ENCODE results near the gene SAMD14.

The SAMD14 gene

DNA sequence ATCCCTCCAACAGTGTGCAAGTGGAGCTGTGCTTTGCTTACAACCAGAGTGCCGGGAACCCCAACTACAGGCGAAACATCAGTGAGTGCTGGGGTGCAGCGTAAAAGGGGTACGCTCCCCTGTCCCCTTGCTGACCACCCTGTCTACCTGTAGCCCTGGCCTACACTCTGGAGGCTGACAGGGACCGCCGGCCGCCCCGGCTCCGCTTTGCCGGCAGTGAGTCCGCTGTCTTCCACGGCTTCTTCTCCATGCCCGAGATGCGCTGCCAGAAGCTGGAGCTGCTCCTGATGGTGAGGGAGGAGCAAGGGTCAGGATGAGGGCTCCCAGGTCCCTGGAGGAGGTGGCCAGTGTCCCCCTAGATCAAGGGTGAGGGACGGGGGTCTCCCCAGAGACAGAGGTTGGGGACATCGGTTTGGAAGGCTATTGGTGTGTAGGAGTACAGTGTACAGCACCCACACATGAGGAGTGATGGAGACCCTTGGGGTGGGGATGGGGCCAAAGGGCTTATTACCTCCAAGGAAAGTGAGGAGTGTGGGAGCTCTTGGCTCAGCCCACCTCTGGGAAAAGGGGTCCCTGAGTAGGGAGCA is 54.4 kb downstream of the SAMD14 start:
- peaks cover 9% of the 10 kb centered on the region for H3K36me3 Mint-ChIP-seq (ENCODE audit: low read depth)
- no peak for DNase-seq
- H3K4me1 Mint-ChIP-seq, result peaks cover 18% of the 10 kb centered on the region
- H3K9me3 Mint-ChIP-seq, result peaks cover 4% of the 10 kb centered on the region
- peaks cover 38% of the 10 kb centered on the region for H3K27me3 Mint-ChIP-seq (ENCODE audit: low read depth, poor library complexity)
- H3K4me3 Mint-ChIP-seq, result no peak overlapping the region
- no peak overlapping the region for H3K27ac Mint-ChIP-seq
- TF ChIP-seq, protein P1, sequence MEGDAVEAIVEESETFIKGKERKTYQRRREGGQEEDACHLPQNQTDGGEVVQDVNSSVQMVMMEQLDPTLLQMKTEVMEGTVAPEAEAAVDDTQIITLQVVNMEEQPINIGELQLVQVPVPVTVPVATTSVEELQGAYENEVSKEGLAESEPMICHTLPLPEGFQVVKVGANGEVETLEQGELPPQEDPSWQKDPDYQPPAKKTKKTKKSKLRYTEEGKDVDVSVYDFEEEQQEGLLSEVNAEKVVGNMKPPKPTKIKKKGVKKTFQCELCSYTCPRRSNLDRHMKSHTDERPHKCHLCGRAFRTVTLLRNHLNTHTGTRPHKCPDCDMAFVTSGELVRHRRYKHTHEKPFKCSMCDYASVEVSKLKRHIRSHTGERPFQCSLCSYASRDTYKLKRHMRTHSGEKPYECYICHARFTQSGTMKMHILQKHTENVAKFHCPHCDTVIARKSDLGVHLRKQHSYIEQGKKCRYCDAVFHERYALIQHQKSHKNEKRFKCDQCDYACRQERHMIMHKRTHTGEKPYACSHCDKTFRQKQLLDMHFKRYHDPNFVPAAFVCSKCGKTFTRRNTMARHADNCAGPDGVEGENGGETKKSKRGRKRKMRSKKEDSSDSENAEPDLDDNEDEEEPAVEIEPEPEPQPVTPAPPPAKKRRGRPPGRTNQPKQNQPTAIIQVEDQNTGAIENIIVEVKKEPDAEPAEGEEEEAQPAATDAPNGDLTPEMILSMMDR (IDR thresholded peaks at IDR 0.05), result no peak

DNA sequence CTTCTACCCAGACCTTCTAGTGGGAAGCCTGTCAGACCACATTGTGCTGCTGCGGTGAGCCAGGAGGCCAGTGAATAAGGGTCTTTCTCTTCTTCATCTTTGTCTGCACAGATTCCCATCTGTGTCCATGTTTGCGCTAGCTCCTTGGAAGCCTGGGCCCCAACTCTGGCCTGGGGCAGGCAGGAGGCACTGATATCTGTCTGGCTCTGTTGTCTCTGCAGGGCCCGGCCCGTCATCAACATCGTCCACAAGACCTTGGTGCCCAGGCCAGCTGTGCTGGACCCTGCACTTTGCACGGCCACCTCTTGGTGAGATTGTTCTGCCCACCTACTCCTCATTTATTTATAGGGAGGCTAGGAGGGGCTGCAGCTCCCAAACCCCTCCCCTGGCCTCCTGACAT is 55.7 kb downstream of the SAMD14 start:
- Mint-ChIP-seq H3K4me3 (no peak overlapping the region), H3K4me1 (peaks cover 18% of the 10 kb centered on the region), H3K27ac (no peak overlapping the region), H3K36me3 (ENCODE audit: low read depth) (peaks cover 12% of the 10 kb centered on the region), H3K27me3 (ENCODE audit: low read depth, poor library complexity) (peaks cover 38% of the 10 kb centered on the region), H3K9me3 (peaks cover 4% of the 10 kb centered on the region)
- no peak for DNase-seq
- TF ChIP-seq, protein P1 (IDR thresholded peaks at IDR 0.05), result no peak

DNA sequence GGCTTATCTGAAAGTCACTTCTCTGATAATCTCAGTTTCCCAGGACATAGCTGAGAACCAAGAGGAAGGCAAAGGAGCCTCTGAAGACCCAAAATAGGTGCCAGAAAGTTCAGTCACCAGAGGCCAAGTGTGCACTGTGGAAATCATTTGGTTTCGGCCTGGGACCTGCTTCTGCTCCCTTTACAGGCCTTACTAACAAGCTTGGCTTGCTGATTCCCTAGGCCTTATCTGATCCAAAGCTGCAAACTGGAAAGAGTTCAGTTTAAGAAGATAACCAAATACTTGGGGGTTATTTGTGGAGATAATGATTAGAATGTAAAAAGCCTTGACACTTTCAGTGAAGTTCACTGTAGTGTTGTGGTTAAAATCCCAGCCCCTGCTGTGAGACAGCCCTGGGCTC is 57.0 kb downstream of the SAMD14 start:
- no peak overlapping the region for H3K4me3 Mint-ChIP-seq
- peaks cover 4% of the 10 kb centered on the region for H3K9me3 Mint-ChIP-seq
- TF ChIP-seq, protein P1 (IDR thresholded peaks at IDR 0.05), result no peak
- H3K4me1 Mint-ChIP-seq, result peaks cover 13% of the 10 kb centered on the region
- H3K36me3 Mint-ChIP-seq (ENCODE audit: low read depth), result peaks cover 12% of the 10 kb centered on the region
- peaks cover 40% of the 10 kb centered on the region for H3K27me3 Mint-ChIP-seq (ENCODE audit: low read depth, poor library complexity)
- no peak overlapping the region for H3K27ac Mint-ChIP-seq
- DNase-seq, result no peak

DNA sequence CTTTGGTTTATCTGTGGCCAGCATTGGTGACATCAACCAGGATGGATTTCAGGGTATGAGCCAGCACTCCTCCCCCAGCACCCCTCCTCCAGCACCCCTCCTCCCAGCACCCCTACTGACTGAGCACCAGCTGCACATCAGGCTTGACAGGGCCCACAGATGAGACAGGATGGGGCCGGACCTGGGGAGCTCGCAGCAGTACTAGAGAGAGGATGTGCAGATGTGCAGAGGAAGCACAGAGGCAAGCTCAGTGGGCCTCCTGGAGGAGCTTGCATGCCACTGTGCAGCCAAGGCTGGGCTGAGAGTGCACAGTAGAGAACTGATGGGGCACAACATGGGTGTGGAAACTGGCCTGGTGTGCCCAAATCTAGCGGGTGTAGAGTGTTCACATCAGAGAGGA is 57.8 kb downstream of the SAMD14 start:
- DNase-seq, result no peak

DNA sequence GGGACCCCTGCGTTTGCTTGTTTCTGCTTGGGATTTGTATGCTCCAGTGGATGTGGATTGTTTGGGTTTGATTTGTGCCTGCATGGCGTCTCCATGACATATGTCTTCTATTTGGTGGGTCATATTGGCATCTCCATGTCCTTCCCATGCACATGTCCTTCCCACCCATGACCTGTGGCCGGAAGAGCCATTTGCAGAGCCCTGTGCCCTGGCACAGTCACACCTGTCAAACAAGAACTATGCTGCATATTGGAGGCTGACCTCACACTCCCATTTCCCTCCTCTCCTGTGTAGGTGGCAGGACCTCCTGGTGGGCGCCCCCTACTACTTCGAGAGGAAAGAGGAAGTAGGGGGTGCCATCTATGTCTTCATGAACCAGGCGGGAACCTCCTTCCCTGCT is 58.3 kb downstream of the SAMD14 start:
- peaks cover 35% of the 10 kb centered on the region for H3K27me3 Mint-ChIP-seq (ENCODE audit: low read depth, poor library complexity)
- peaks cover 4% of the 10 kb centered on the region for H3K9me3 Mint-ChIP-seq
- H3K27ac Mint-ChIP-seq, result no peak overlapping the region
- no peak overlapping the region for H3K4me3 Mint-ChIP-seq
- H3K36me3 Mint-ChIP-seq (ENCODE audit: low read depth), result peaks cover 12% of the 10 kb centered on the region
- DNase-seq, result no peak
- peaks cover 8% of the 10 kb centered on the region for H3K4me1 Mint-ChIP-seq
- TF ChIP-seq, protein P1 (IDR thresholded peaks at IDR 0.05), result no peak

More for the DNA sequence above, 57.8 kb downstream of the SAMD14 start:
- peaks cover 4% of the 10 kb centered on the region for H3K9me3 Mint-ChIP-seq
- H3K36me3 Mint-ChIP-seq (ENCODE audit: low read depth), result peaks cover 12% of the 10 kb centered on the region
- TF ChIP-seq, protein P1 (IDR thresholded peaks at IDR 0.05), result no peak
- H3K4me3 Mint-ChIP-seq, result no peak overlapping the region
- H3K27ac Mint-ChIP-seq, result no peak overlapping the region
- H3K4me1 Mint-ChIP-seq, result peaks cover 10% of the 10 kb centered on the region
- H3K27me3 Mint-ChIP-seq (ENCODE audit: low read depth, poor library complexity), result peaks cover 36% of the 10 kb centered on the region

Measured in nephron progenitor cell (in vitro differentiated cells).